IPS-15b (cell line): ENCODE data around the gene C16orf89.
A peak's percentile ranks its signal among the peaks of the same experiment; 100 is the strongest.

ENCODE experiments used
- H3K27me3 ChIP-seq: one replicate; pipeline ENCODE4 v1.6.1; 2013; ENCODE audit warnings: low read length; ENCODE audit not compliant: control insufficient read depth, insufficient read depth
- H3K36me3 ChIP-seq: one replicate; pipeline ENCODE4 v1.6.1; 2013; ENCODE audit warnings: low read length; ENCODE audit not compliant: control insufficient read depth, insufficient read depth
- H3K4me1 ChIP-seq: one replicate; pipeline ENCODE4 v1.6.1; 2013; ENCODE audit warnings: mild to moderate bottlenecking, low read length; ENCODE audit not compliant: control insufficient read depth, insufficient read depth
- H3K4me3 ChIP-seq: one replicate; pipeline ENCODE4 v1.5.1; 2013; ENCODE audit warnings: low read depth, low read length
- H3K9ac ChIP-seq: one replicate; pipeline ENCODE4 v1.6.1; 2013; ENCODE audit warnings: low read depth, mild to moderate bottlenecking, low read length
- H3K9me3 ChIP-seq: one replicate; pipeline ENCODE4 v1.6.1; 2013; ENCODE audit warnings: mild to moderate bottlenecking, low read length; ENCODE audit not compliant: control insufficient read depth, insufficient read depth

The C16orf89 gene

DNA sequence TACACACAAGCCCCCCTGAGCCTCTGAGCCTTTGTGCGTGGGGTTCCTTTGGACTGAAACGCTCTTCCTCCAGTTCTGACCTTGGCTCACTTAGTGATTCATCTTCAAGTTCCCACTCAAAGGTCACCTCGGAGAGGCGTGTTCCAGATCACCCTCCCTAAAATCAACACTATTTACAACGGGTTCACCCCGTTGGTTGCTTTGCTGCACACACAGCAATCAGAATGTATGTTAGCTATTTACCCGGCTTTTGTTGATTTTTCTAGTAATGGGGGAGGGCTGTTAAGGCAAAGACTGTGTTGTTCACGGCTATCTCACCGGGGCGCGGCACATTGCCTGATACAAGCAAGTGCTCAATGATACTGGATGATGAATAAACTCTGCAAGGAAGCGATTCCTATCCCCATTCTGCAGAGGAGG is 33.0 kb downstream of the C16orf89 start:
- Histone ChIP-seq H3K9ac (no peak overlapping the region), H3K36me3 (no peaks in the 10 kb centered on the region), H3K9me3 (no peaks in the 10 kb centered on the region), H3K27me3 (peaks cover 6% of the 10 kb centered on the region), H3K4me1 (peaks cover 13% of the 10 kb centered on the region), H3K4me3 (peak overlapping the region; percentile 76)

DNA sequence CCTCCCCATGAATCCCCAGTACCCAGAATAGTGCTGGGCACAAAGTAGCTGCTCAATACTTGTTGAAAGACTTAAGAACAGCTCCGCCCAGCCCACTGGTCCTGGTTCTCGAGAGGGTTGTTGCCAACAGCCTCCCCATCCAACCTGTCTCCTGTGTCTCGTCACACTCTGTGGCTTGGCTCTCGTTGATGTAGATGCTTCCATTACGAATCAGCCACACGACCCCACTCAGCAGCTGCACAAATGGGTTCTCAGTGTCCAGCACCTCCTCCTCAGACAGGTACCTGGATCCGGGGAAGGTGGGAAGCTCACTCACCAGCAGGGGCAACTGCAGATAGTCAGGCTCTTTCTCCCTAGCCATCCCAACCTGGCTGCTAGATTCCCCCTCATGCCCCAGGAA is 34.2 kb downstream of the C16orf89 start:
- Histone ChIP-seq H3K4me1 (peaks cover 7% of the 10 kb centered on the region), H3K9ac (no peak overlapping the region), H3K9me3 (no peaks in the 10 kb centered on the region), H3K4me3 (no peak overlapping the region), H3K27me3 (peaks cover 6% of the 10 kb centered on the region), H3K36me3 (no peaks in the 10 kb centered on the region)

DNA sequence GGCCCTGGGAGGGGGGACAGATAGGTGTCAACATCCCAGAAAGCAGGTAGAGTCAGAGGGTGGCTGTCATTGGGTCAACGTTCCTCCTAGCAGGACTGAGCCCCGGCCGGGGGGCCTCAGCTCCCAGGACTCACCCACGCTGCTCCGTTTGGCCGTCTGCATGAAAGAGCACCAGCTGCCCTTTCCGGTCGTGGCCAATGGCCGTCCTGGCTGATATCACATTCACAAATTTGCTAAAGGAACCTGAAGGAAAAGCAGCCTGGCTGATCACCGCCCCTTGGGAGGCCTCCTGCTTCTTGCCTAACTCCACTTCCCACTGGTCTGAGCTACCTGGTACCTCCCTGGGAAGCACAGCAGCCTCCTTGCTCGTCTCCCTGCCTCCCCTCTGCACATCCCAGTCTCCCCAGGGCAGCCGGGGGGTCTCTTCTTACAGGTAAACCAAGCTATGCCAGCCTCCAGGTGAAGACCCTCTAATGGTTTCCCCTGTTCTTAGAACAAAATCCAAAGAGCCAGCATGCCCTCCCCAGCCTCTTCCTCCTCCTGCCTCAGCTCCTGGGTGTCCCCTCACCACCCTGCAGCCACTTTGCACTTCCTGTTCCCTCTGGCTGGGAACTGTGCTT is 35.4 kb downstream of the C16orf89 start:
- Histone ChIP-seq H3K27me3 (peaks cover 6% of the 10 kb centered on the region), H3K36me3 (no peaks in the 10 kb centered on the region), H3K4me3 (no peak overlapping the region), H3K9me3 (no peaks in the 10 kb centered on the region), H3K9ac (no peak overlapping the region), H3K4me1 (peaks cover 5% of the 10 kb centered on the region)

DNA sequence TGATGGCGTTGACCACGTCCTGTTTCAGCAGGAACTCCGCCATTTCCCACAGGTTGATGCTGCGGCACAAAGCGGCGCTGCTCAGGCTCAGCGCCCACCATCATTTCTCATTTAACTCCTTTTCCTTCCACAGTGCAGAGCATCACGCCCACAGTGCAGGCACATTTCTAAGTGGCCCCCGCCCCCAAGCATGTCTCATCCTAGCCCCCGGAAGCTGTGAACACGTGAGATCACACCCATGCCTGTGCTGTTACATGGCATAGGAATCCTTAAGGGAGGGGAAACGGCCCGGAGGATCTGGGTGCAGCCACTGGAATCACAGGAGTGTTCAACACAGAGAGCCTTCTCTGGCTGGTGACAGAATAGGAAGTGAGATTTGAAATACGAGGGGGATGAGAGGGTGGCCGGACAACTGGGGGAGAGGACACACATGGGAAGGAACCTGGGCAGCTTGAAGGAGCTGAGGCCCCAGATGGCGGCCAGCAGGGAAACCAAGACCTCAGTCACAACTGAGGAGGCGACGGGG is 36.7 kb downstream of the C16orf89 start:
- Histone ChIP-seq H3K9me3 (no peaks in the 10 kb centered on the region), H3K4me1 (peaks cover 3% of the 10 kb centered on the region), H3K27me3 (peaks cover 6% of the 10 kb centered on the region), H3K9ac (no peak overlapping the region), H3K4me3 (no peak overlapping the region), H3K36me3 (peaks cover 3% of the 10 kb centered on the region)

DNA sequence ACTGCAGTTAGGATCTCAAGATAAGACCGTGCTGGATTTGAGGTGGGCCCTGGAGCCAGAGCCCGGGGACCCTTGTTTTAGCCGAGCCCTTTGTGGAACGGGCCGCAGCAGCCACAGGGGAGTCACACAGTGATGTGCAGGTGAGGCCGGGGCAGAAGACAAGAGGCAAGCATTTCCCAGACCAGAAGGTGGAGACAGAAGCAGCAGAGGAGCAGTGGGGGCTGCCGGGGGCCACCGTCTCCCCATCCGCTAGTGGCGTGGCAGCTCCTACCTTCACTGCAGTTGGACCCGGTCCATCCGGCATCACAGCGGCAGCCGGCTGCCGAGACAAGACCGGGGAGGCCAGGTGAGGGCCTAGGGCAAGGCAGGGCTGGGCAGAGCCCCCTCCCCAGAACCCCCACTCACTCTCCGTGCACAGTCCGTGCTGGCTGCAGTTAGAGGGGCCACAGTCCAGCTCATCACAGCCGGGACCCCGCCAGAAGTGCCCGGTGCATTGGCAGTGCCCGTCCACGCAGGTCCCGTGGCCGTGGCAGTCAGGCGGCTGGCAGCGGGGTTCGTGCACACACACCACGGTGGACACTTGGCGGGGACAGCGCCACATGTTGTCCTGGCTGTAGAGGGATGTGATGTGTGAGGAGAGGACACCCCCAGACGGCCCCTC is 38.1 kb downstream of the C16orf89 start:
- Histone ChIP-seq H3K27me3 (peaks cover 2% of the 10 kb centered on the region), H3K4me1 (peaks cover 1% of the 10 kb centered on the region), H3K9ac (no peak overlapping the region), H3K4me3 (no peak overlapping the region), H3K9me3 (no peaks in the 10 kb centered on the region), H3K36me3 (peaks cover 3% of the 10 kb centered on the region)

DNA sequence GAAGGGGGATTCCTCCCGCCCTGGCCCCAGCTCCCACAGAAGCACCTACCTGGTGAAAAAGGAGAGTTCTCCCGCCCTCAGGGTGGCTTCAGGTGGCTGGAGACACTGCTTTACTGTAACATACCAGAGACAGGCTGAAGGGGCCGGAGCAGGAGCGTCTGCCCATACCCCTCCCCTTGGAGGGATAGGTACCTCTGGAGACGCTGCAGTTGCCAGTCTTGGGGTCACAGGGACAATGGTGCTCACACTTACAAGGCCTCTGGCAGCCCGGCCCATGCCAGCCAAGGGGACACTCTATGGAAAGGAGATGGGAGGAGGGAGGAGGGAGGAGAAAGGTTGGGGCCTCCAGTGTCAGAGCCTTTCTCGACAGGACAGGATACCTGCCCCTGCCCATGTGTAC is 38.7 kb downstream of the C16orf89 start:
- Histone ChIP-seq H3K9ac (no peak overlapping the region), H3K27me3 (no peaks in the 10 kb centered on the region), H3K4me3 (no peak overlapping the region), H3K36me3 (peaks cover 3% of the 10 kb centered on the region), H3K4me1 (no peaks in the 10 kb centered on the region), H3K9me3 (no peaks in the 10 kb centered on the region)

DNA sequence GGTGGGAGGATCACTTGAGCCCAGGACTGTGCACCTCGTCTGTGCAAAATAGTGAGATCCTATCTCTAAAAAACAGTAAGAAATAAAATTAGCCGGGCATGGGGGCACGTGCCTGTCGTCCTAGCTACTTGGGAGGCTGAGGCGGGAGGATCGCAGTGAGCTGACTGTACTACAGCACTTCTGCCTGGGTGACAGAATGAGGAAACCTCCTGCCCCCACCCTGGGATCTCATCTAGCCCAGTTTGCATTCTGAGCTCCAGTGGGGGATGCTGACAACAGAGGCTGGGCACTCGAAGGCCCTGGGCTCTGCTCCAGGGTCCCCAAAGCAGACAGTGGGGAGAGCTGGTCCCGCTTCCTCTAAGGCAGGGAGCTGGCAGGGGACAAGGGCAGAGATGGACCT is 39.1 kb downstream of the C16orf89 start:
- Histone ChIP-seq H3K9ac (no peak overlapping the region), H3K27me3 (no peaks in the 10 kb centered on the region), H3K9me3 (no peaks in the 10 kb centered on the region), H3K4me1 (no peaks in the 10 kb centered on the region), H3K36me3 (peaks cover 3% of the 10 kb centered on the region), H3K4me3 (no peak overlapping the region)

DNA sequence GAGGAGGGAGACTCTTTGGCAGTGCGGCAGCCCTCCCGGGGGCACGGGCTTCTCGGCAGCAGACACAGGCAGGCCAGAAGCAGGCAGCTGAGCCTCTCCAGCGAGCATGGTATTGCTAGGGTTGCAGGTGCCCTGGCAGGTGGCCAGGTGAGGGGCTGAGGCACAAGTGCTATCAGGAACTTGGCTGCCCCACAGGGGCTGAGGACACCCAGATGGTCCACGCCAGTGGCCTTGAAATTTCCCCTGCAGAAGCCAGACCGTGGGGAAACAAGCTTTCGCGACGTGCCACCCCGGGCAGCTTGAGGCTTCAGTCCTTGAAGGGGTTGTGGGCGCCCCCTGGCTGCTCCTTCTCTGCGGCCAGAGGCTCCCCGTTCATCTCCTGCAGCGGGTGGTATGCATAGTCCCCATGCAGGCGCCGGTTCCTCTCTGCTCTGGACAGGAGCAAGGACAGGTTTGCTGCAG is 40.6 kb downstream of the C16orf89 start:
- H3K4me3 ChIP-seq: no peak overlapping the region
- H3K36me3 ChIP-seq: peaks cover 3% of the 10 kb centered on the region

DNA sequence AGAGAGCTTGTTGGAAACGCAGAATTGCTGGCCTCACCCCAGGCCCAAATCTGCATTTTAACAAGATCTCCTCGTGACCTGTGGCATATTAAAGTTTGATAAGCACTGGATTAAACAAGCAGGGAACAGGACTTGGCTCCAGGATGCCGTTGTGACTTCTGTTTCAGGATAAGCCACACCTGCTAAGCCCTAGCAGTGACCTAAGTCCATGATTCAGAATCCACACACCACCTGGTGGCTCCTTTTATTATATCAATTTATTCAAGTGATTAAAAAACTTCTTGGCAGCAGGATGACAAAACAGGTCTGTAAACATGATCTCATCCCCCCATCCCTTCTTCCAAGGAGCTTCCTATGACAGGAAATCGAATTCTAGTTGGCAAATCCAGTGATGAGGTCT is 41.1 kb downstream of the C16orf89 start:
- no peaks in the 10 kb centered on the region for H3K27me3 ChIP-seq
- H3K9ac ChIP-seq: no peak overlapping the region
- no peak overlapping the region for H3K4me3 ChIP-seq
- H3K36me3 ChIP-seq: peaks cover 3% of the 10 kb centered on the region
- H3K9me3 ChIP-seq: no peaks in the 10 kb centered on the region
- H3K4me1 ChIP-seq: no peaks in the 10 kb centered on the region

More for the DNA sequence above, 40.6 kb downstream of the C16orf89 start:
- Histone ChIP-seq H3K9me3 (no peaks in the 10 kb centered on the region), H3K27me3 (no peaks in the 10 kb centered on the region), H3K4me1 (no peaks in the 10 kb centered on the region), H3K9ac (no peak overlapping the region)

DNA sequence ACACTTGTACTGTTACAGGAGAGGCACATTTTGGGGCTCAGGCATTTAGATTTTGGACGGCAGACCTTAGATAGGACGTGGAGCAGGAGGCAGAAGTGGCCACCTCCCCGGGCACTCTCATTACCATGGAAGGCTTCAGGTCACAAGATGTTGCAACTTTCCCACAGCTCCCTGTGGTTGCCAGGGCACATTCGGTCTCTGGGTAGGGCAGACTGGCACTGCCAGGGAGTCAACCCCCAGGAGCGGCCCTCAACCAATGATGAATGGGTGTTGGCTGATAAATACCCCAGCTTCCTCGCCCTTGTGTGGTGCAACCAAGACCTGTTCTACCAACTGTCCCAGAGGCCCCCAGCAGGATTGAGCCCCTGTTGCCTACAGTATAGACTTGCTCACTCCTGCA is 43.2 kb downstream of the C16orf89 start:
- no peaks in the 10 kb centered on the region for H3K4me1 ChIP-seq
- H3K9ac ChIP-seq: no peak overlapping the region
- H3K9me3 ChIP-seq: no peaks in the 10 kb centered on the region
- H3K4me3 ChIP-seq: no peak overlapping the region
- H3K36me3 ChIP-seq: peaks cover 3% of the 10 kb centered on the region
- no peaks in the 10 kb centered on the region for H3K27me3 ChIP-seq

DNA sequence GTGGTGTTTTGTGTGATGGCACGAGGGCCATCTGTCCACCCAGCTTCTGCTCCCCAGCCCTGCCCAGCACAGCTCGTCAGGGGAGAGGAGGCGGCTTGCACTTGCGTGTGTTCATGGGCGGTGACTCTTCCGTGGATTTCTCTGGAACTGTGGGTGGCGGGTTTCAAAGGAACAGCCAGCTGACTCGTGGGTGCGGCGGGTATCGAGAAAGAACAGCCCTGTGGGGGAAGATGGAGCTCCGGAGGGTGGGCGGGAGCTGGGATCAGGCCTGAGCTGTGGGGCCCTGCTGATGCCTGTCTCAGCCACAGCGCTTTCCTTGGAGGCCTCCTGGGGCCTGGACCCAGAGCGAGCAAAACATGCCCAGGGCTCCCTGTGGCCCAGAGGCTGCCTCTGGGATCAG is 45.2 kb downstream of the C16orf89 start:
- no peak overlapping the region for H3K9ac ChIP-seq
- no peaks in the 10 kb centered on the region for H3K27me3 ChIP-seq
- no peaks in the 10 kb centered on the region for H3K9me3 ChIP-seq
- H3K4me3 ChIP-seq: no peak overlapping the region
- no peaks in the 10 kb centered on the region for H3K4me1 ChIP-seq
- H3K36me3 ChIP-seq: peaks cover 3% of the 10 kb centered on the region

DNA sequence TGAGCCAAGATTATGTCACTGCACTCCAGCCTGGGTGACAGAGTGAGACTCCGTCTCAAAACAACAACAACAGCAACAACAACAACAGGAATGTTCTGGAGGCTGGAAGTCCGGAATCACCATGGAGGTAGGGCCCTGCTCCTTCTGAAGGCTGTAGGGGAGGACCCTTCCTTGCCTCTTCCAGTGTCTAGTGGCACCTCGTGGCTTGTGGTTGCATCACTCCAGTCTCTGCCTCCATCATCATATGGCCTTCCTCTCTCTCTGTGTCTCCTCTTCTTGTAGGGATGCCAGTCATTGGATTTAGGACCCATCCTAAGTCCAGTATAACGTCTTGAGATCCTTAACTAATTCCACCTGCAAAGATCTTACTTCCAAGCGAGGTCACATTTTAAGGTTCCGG is 46.0 kb downstream of the C16orf89 start:
- Histone ChIP-seq H3K9me3 (no peaks in the 10 kb centered on the region), H3K4me1 (no peaks in the 10 kb centered on the region), H3K9ac (no peak overlapping the region), H3K36me3 (no peaks in the 10 kb centered on the region), H3K27me3 (no peaks in the 10 kb centered on the region), H3K4me3 (no peak overlapping the region)
